ENCODE results near the gene NEUROG2. TPM values are rescaled to one million over a fixed set of nuclear protein-coding genes. Genes with fewer than 3 reads are reported as not detected.

Gene NEUROG2
- total RNA-seq, 4 donors from 2014 or later = not detected

DNA sequence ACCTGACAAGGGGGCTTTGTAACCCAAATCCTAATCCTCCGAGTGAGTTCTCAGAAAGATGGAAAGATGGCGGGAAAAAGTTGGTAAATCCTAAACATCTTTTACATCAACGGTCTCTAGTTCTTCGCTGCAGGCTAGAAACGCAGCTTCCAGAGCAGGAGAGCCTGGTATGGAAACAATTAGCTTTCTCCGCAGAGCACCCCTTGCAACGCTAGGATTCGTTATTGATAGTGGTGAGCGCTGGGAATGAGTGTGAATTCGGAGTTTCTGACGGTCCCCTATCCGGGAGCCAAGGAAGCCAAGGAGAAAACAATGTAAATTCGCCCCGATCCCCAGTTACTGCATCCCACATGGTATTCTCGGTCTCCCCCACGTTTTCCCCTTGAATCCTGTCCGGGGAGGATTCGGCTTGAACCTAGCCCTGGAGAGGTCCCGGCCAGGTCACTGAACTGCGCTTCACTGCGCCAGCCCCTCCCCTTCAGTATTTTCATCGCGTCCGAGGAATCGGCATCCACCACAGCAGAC lies 4.7 kb upstream of the NEUROG2 start:
- WGBS, 2 donors = 5 to 8% methylated on average over 25 of the region's 25 CpGs
- peaks cover 9 to 39% of the 10 kb centered on the region in 2 donors for H3K4me1 ChIP-seq
- H3K4me3 ChIP-seq (replicated peaks in 1 of 3) = no peak overlapping the region
- no peaks in the 10 kb centered on the region for H3K9me3 ChIP-seq
- no peak for DNase-seq
- peaks cover 87% of the 10 kb centered on the region for H3K27me3 ChIP-seq
- TF ChIP-seq POLR2A (IDR thresholded peaks at IDR 0.05) (no peak), CTCF (IDR thresholded peaks at IDR 0.05) (no peak)
- H3K36me3 ChIP-seq = no peaks in the 10 kb centered on the region
- intact Hi-C loops (cut with DNase I) = loop anchor here (10.0 kb wide), 2 partner anchors 196 to 306 kb away; no protein-coding TSS in a partner anchor
- H3K27ac ChIP-seq = no peak overlapping the region

DNA sequence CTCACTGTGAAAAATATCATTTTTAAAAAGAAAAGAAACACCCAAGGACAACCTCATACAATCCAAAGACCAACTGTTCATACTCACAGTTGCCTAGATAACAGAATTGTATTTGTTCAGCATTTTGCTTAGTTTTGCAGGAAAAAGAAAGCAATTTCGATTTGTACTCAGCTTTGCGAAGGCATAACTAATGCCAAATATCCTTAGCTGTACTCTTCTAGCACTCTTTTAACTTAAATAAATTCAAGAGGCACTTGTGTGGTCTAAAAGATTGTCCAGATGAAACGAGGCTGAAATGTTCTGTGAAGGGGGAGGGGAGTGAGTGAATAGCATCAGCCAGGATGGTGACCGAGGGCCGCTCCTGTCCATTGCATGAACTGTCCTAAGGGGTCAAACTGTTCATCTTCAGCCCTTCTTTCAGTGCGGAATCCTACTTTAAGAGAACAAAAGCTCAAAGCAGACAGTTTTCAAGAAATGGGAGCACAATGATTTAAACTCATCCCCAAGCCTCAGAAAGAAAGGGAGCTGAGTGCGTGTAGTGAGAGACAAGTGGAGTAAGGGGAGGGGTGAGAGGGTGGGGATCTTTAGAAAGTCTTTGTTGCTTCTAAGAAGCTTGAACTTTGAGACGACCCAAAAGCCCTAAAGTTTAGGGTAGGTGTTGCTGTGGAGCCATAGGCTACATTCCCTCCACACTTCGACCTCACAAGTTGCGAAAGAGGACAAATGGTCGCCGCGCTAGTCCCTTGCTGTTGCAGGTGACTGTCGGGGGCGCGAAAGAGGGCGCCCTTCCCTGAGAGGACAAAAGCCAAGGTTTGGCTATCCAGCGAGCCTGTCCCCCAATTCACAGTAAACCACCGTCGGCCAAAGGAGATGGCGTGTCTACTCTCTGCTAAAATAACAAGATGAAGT lies 4.0 kb upstream of the NEUROG2 start:
- Histone ChIP-seq H3K27ac (no peak overlapping the region), H3K9me3 (no peaks in the 10 kb centered on the region), H3K4me3 (replicated peaks in 1 of 3) (no peak overlapping the region), H3K36me3 (no peaks in the 10 kb centered on the region), H3K27me3 (peaks cover 82% of the 10 kb centered on the region), H3K4me1 (peaks cover 14 to 39% of the 10 kb centered on the region in 2 donors)
- no peak for DNase-seq
- 7 to 9% methylated on average over 21 of the region's 21 CpGs for WGBS, 2 donors
- TF ChIP-seq CTCF (IDR thresholded peaks at IDR 0.05) (no peak), POLR2A (IDR thresholded peaks at IDR 0.05) (no peak)
- intact Hi-C loops (cut with DNase I) = loop anchor here (10.0 kb wide), 2 partner anchors 195 to 305 kb away; no protein-coding TSS in a partner anchor

DNA sequence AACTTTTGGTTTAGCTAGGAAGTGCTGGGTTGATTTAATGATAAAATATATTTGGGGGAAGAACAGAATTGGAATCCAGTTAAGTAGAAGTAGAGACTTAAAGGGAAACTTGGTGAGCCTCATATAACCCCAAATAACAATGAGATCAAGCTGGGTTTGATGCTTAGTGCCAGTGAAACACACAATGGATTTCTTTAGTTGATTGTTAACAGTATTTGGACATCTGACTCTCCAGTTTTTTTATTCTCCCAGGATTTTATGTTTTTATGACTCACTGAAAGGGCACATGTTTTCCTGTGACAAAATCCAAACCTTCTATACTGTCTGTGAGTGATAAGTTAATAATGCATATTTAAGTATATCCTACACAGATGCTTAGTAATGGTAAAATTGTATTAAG lies 2.7 kb upstream of the NEUROG2 start:
- DNase-seq = no peak
- no peak for TF ChIP-seq CTCF (IDR thresholded peaks at IDR 0.05)
- TF ChIP-seq POLR2A (IDR thresholded peaks at IDR 0.05) = no peak
- H3K4me3 ChIP-seq (replicated peaks in 1 of 3) = no peak overlapping the region
- peaks cover 80% of the 10 kb centered on the region for H3K27me3 ChIP-seq
- no peak overlapping the region for H3K27ac ChIP-seq
- peaks cover 18 to 42% of the 10 kb centered on the region in 2 donors for H3K4me1 ChIP-seq
- H3K9me3 ChIP-seq = no peaks in the 10 kb centered on the region
- H3K36me3 ChIP-seq = no peaks in the 10 kb centered on the region
- intact Hi-C loops (cut with DNase I) = no loop called here

- Histone ChIP-seq H3K4me1 (peaks cover 15 to 35% of the 10 kb centered on the region in 2 donors), H3K27me3 (peaks cover 76% of the 10 kb centered on the region)
- intact Hi-C loops (cut with DNase I) = no loop called here
Measured at GRCh38 chr4:112517911-112518310, 1.9 kb upstream of the NEUROG2 start.

More at GRCh38 chr4:112517911-112518310, 1.9 kb upstream of the NEUROG2 start:
- Histone ChIP-seq H3K27ac (no peak overlapping the region), H3K36me3 (no peaks in the 10 kb centered on the region), H3K9me3 (no peaks in the 10 kb centered on the region), H3K4me3 (replicated peaks in 1 of 3) (no peak overlapping the region)
- WGBS, 2 donors = 32 to 38% methylated on average over 3 of the region's 3 CpGs
- no peak for DNase-seq
- TF ChIP-seq POLR2A (IDR thresholded peaks at IDR 0.05) (no peak), CTCF (IDR thresholded peaks at IDR 0.05) (no peak)
